ENCODE results near the gene ITFG2.

Gene ITFG2

DNA sequence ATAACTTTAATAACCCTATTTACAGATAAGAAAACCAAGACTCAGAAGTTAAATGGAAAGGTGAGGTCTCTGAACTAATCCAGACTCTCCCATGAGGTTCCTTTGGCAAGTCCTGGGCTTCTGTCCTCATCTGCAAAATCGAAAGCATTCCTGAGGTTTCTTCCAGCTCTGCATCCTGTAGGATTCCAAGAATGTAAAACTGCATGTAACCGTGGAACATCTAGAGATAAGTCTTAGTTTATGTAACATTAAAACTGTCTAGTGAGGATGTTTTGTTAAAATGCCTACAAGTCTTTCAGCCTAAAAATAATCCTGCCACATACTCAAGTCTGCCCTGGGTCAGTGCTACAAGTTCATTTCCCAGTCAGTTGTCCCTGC, 7.3 kb upstream of the ITFG2 start:
- Mint-ChIP-seq H3K4me3 (no peak overlapping the region), H3K36me3 (ENCODE audit: low read depth) (peaks cover 59% of the 10 kb centered on the region), H3K4me1 (peaks cover 9% of the 10 kb centered on the region), H3K27ac (peak overlapping the region; percentile 52), H3K27me3 (ENCODE audit: low read depth, poor library complexity) (no peaks in the 10 kb centered on the region), H3K9me3 (no peaks in the 10 kb centered on the region)
- TF ChIP-seq, protein P1, sequence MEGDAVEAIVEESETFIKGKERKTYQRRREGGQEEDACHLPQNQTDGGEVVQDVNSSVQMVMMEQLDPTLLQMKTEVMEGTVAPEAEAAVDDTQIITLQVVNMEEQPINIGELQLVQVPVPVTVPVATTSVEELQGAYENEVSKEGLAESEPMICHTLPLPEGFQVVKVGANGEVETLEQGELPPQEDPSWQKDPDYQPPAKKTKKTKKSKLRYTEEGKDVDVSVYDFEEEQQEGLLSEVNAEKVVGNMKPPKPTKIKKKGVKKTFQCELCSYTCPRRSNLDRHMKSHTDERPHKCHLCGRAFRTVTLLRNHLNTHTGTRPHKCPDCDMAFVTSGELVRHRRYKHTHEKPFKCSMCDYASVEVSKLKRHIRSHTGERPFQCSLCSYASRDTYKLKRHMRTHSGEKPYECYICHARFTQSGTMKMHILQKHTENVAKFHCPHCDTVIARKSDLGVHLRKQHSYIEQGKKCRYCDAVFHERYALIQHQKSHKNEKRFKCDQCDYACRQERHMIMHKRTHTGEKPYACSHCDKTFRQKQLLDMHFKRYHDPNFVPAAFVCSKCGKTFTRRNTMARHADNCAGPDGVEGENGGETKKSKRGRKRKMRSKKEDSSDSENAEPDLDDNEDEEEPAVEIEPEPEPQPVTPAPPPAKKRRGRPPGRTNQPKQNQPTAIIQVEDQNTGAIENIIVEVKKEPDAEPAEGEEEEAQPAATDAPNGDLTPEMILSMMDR (IDR thresholded peaks at IDR 0.05) = no peak
- DNase-seq = no peak

DNA sequence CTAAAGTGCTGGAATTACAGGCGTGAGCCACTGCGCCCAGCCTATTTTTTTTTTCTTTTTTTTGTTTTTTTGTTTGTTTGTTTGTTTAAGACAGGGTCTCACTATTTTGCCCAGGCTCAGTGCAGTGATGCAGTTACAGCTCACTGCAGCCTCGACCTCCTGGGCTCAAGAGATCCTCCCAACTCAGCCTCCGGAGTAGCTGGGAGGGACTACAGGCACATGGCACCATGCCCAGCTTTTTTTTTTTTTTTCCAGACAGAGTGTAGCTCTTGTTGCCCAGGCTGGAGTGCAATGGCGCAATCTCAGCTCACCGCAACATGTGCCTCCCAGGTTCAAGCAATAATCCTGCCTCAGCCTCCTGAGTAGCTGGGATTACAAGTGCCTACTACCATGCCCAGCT, 5.8 kb upstream of the ITFG2 start:
- no peak for DNase-seq
- Mint-ChIP-seq H3K36me3 (ENCODE audit: low read depth) (peaks cover 43% of the 10 kb centered on the region), H3K9me3 (no peaks in the 10 kb centered on the region), H3K27ac (no peak overlapping the region), H3K4me1 (peaks cover 17% of the 10 kb centered on the region), H3K4me3 (no peak overlapping the region), H3K27me3 (ENCODE audit: low read depth, poor library complexity) (no peaks in the 10 kb centered on the region)
- TF ChIP-seq, protein P1 (IDR thresholded peaks at IDR 0.05) = no peak

DNA sequence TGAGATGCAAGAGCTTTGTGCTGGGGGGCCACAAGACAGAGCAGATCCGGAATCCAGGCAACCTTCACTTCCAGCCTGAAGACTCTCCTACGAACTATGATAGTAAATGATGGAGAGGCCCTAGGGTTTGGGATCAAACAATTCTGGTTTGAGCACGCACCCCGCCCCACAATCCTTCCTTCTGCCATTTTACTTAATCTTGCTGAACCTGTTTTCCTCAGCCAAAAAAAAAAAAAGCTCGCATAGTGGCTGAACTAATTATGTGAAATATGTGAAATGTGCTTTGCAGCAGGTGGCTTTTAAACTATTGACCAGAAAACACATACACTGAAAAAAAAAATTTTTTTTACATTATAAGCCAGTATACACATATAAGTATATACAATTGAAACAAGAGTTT, 667 bp upstream of the ITFG2 start:
- DNase-seq = no peak
- H3K4me1 Mint-ChIP-seq = peaks cover 25% of the 10 kb centered on the region
- H3K36me3 Mint-ChIP-seq (ENCODE audit: low read depth) = peaks cover 17% of the 10 kb centered on the region
- H3K27me3 Mint-ChIP-seq (ENCODE audit: low read depth, poor library complexity) = no peaks in the 10 kb centered on the region
- H3K9me3 Mint-ChIP-seq = no peaks in the 10 kb centered on the region
- TF ChIP-seq, protein P1 (IDR thresholded peaks at IDR 0.05) = no peak
- H3K4me3 Mint-ChIP-seq = no peak overlapping the region
- H3K27ac Mint-ChIP-seq = peak overlapping the region; percentile 59

DNA sequence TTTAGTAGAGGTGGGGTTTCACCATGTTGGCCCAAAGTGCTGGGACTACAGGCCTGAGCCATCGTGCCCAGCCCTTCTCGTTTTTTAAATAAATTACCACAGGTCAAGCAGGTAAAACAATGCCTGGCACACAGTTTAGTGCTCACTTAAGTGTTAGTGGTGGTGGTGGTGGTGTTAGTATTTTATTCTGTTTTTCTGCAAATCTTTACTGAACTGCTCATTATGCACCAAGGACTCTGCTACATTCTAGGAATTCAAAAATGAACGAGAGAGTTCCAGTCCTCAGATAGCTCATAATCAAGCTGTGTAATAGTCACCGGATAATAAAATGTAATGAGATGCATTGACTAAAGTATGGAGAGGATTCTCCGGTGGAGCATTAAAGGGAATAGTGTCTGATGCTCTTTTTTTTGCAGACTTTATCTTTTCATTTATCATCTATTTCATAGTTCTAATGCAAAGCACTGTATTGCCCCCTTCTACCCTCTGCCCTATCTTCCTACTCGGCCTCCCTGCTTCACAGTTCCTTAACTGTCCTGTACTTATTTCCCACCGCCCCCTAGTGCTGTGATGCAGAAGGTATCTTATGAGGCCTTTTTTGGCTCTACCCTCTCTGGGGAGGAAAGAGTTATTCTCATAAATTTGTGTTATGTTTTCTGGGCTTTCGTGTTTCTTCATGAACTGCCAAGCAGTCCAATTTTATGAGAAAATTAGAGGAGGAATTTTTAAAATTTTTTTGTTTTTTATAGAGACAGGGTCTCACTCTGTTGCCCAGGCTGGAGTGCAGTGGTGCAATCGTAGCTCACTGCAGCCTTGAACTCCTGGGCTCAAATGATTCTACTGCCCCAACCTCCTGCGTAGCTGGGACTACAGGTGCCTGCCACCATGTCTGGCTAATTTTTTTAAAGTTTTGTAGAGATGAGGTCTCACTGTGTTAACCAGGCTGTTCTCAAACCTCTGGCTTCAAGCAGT, 1.0 kb downstream of the ITFG2 start:
- H3K27me3 Mint-ChIP-seq (ENCODE audit: low read depth, poor library complexity) = peaks cover 5% of the 10 kb centered on the region
- peaks cover 25% of the 10 kb centered on the region for H3K4me1 Mint-ChIP-seq
- peak overlapping the region; percentile 100 for H3K27ac Mint-ChIP-seq
- peak overlapping the region; percentile 100 for H3K4me3 Mint-ChIP-seq
- H3K9me3 Mint-ChIP-seq = no peaks in the 10 kb centered on the region
- peak; percentile 56 for DNase-seq
- H3K36me3 Mint-ChIP-seq (ENCODE audit: low read depth) = peaks cover 23% of the 10 kb centered on the region
- TF ChIP-seq, protein P1 (IDR thresholded peaks at IDR 0.05) = peak; percentile 67

DNA sequence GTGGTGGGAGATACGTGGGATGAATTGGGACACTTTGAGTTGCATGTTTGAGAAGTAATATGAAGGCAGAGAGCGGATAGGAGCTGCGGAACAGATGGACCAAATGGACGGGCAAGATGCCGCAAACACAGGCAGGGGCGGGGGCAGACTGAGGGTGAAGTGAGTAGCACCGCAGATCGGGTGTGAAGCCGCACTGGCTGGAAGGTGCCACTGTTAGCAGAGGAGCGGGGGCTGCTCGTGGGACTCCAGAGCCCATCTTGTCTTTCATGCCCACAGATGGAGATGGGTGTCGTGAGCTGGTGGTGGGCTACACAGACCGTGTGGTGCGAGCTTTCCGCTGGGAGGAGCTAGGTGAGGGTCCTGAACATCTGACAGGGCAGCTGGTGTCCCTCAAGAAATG, 7.3 kb downstream of the ITFG2 start:
- Mint-ChIP-seq H3K27ac (peak overlapping the region; percentile 67), H3K4me3 (no peak overlapping the region), H3K27me3 (ENCODE audit: low read depth, poor library complexity) (peaks cover 5% of the 10 kb centered on the region), H3K4me1 (no peaks in the 10 kb centered on the region), H3K9me3 (no peaks in the 10 kb centered on the region), H3K36me3 (ENCODE audit: low read depth) (peaks cover 72% of the 10 kb centered on the region)
- no peak for DNase-seq
- TF ChIP-seq, protein P1 (IDR thresholded peaks at IDR 0.05) = no peak

DNA sequence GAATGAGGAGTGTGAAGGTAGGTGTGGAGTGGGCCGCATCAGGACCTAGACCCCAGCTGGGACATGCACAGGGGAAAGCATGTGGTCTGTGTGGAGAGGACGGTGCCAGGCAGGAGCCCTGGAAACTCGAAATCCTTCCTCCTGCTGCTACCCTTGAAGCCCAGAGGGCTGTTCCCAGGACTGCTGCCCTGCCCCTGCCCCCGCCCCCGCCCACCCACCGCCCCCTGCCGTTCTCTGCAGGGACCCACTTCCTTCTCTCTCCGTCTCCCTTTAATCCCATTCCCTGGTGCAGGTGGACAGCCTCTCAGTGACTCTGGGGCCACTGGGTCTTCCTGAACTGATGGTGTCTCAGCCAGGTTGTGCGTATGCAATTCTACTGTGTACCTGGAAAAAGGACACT, 8.0 kb downstream of the ITFG2 start:
- Mint-ChIP-seq H3K4me1 (no peaks in the 10 kb centered on the region), H3K27me3 (ENCODE audit: low read depth, poor library complexity) (peaks cover 5% of the 10 kb centered on the region), H3K27ac (no peak overlapping the region), H3K9me3 (no peaks in the 10 kb centered on the region), H3K36me3 (ENCODE audit: low read depth) (peaks cover 75% of the 10 kb centered on the region), H3K4me3 (no peak overlapping the region)
- no peak for DNase-seq
- TF ChIP-seq, protein P1 (IDR thresholded peaks at IDR 0.05) = no peak

All from nephron progenitor cell (in vitro differentiated cells).